ENCODE data around the gene C6orf89.

DNA sequence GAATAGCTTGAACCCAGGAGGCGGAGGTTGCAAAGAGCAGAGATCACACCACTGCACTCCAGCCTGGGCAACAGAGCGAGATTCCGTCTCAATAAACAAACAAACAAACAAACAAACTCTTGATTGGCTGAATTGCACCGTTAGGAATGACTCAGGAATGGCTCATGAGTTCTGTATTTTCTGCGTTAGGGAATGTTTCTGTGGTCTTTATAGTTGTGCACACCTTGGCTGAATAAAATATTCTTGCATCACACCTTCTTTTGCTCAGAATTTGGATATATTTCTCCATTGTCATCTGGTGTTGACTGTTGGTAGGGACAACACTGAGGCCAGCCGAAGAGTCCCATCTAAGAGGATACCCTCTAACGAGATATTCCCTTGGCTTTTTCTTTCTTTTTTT lies 49.1 kb downstream of the C6orf89 start:
- no peak for TF ChIP-seq POLR2A (IDR thresholded peaks at IDR 0.05; ENCODE audit: low read depth, low read length)
- TF ChIP-seq TAF1 (IDR thresholded peaks at IDR 0.05; ENCODE audit: borderline replicate concordance, low read depth, low read length), result no peak
- TF ChIP-seq POLR2AphosphoS5 (IDR thresholded peaks at IDR 0.05; ENCODE audit: low read depth, low read length), result no peak
